Choroid plexus epithelial cell (primary cell): Measurements from ENCODE around the gene FAM168B.
"Not testable (repeated sequence)": the region's sequence is repeated elsewhere in the genome, so short reads cannot be mapped to it uniquely, and the experiment has no call there.

ENCODE experiments used
- DNase-seq: peaks from one replicate; pipeline ENCODE4 v3.0.0-alpha.2; 2010; ENCODE audit warnings: low read depth
- H3K4me3 ChIP-seq: 2 replicates; pipeline ENCODE4 v1.5.1; 2011; ENCODE audit warnings: low read depth, mild to moderate bottlenecking, control low read depth, low read length, moderate library complexity
- TF ChIP-seq, protein P1 (sequence below): conservative IDR thresholded peaks from 2 replicates; pipeline ENCODE4 v1.5.1; 2011; ENCODE audit warnings: low read depth, mild to moderate bottlenecking, control low read depth, inconsistent platforms, low read length, moderate library complexity

The FAM168B gene

DNA sequence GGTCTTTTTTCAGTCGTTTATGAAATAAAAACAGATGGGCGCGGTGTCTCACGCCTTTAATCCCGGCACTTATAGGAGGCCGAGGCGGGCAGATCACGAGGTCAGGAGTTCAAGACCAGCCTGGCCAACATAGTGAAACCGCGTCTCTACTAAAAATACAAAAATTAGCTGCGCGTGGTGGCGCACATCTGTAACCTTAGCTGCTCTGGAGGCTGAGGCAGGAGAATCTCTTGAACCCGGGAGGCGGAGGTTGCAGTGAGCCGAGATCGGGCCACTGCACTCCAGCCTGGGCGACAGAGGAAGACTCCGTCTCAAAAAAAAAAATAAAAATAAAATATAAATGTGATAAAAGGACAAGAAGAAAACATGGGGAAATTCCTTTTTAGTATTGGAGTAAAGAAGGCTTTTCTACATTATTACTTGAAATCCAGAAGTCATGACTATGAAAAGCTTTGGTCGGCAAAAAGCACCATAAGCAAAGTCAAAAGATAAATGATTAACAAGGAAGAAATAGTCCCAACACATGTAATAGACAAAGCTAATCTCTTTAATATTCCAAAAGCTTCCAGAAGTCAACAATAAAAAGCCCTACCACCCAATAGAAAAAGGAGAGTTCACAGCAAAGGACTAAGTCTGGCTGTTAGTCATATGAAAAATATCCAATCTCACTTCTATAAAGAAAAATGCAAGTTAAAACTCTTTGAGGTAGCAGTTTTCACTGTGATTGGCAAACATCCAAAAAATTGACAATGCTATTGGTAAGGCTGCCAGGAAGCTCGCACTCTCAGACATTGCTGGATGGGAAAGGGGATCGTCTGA lies 1.4 kb upstream of the FAM168B start:
- TF ChIP-seq, protein P1, sequence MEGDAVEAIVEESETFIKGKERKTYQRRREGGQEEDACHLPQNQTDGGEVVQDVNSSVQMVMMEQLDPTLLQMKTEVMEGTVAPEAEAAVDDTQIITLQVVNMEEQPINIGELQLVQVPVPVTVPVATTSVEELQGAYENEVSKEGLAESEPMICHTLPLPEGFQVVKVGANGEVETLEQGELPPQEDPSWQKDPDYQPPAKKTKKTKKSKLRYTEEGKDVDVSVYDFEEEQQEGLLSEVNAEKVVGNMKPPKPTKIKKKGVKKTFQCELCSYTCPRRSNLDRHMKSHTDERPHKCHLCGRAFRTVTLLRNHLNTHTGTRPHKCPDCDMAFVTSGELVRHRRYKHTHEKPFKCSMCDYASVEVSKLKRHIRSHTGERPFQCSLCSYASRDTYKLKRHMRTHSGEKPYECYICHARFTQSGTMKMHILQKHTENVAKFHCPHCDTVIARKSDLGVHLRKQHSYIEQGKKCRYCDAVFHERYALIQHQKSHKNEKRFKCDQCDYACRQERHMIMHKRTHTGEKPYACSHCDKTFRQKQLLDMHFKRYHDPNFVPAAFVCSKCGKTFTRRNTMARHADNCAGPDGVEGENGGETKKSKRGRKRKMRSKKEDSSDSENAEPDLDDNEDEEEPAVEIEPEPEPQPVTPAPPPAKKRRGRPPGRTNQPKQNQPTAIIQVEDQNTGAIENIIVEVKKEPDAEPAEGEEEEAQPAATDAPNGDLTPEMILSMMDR: no peak
- no peak overlapping the region for H3K4me3 ChIP-seq
- DNase-seq: peak; percentile 15

DNA sequence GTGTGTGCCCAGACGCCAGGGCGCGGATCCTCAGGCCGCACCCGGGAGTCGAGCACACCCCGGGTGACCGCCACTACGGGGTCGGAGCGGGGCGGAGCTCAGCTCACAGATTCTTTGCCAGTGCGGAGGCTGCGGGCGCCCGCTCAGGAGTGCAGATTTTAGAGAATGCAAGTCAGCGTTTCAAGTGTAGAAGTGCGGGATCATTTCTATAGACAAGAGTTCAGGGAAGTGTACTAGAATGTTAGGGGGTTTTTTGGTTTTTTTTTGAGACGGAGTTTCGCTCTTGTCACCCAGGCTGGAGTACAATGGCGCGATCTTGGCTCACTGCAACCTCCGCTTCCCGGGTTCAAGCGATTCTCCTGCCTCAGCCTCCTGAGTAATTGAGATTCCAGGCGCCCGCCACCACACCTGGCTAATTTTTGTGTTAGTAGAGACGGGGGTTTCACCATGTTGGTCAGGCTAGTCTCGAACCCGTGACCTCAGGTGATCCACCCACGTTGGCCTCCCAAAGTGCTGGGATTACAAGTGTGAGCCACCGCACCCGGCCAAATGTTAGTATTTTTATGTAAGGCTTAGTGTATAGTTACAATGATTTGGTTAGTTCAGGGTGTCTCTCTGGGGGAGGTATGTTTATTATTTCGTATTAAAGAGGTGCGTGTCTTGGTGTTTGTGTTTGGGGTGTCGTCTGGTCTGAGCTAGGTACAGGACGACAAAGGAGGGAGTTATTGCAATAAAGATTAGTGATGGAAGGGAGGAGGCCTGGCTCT lies 619 bp upstream of the FAM168B start:
- TF ChIP-seq, protein P1: no peak
- peak overlapping the region; percentile 85 for H3K4me3 ChIP-seq
- DNase-seq: no peak

DNA sequence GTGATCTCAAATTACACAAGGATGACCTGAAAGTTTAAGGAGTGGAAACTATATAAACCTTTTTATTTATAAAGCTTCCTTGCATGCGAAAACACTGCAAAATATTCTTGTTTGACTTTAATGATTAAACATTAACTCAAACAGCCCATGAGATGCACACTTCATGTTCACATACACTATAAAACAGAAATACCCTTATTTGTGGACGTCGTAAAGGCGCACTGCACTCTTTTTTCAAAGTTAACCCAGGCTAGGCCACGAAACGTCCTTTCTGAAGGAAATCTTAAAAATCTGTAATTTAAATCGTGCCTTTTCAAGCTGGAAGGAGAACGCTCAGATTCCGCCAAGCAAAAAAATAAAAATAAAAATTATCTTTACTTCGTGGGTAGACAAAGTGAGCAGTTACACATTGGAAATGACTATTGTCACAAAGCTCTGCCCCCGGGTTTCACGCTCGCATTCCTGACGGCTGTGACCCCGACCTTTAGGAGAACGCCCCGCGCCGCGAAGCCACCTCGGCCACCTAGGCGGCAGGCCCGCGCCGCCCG lies 728 bp downstream of the FAM168B start:
- peak overlapping the region; percentile 85 for H3K4me3 ChIP-seq
- DNase-seq: no peak
- TF ChIP-seq, protein P1: no peak

DNA sequence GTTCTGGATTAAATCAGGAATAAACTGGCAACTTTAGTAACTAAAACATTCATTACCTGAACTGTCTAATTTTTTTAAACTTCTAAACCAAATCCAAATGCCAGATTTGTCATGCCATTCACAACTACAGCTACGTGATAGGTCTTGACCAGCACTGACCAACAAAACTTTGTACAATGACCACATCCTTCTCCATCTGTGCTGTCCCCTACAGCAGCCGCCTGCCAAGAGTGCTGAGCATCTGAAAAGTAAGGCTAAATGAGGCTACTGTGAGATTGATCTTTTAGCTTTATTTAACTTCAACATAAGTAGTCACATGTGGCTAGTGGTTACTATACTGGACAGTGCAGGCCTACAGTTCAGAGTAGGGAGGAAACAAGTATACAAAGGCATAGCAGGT lies 7.6 kb downstream of the FAM168B start:
- DNase-seq: no peak
- TF ChIP-seq, protein P1: no peak

DNA sequence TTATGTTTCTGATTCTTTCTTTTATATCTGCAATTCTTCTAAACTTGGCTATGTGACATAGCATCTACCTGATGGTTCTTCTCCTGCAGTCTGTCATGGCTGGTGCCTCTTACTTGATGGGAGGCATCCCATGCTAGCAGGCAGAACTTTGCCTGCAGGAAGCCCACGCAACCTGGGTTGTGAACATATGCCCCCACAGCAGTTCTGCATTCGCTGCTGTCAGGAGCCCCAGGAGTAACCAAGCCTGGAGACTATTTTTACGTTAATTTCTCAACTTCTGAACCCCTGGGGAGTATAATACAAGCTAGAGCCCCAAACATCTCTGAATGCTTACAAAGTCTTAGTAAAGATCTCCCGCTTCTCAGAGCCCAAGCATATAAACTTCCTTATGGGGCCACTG lies 12.1 kb downstream of the FAM168B start:
- no peak for DNase-seq
- H3K4me3 ChIP-seq: no peak overlapping the region
- TF ChIP-seq, protein P1: no peak

More for the DNA sequence above, 7.6 kb downstream of the FAM168B start:
- no peak overlapping the region for H3K4me3 ChIP-seq

DNA sequence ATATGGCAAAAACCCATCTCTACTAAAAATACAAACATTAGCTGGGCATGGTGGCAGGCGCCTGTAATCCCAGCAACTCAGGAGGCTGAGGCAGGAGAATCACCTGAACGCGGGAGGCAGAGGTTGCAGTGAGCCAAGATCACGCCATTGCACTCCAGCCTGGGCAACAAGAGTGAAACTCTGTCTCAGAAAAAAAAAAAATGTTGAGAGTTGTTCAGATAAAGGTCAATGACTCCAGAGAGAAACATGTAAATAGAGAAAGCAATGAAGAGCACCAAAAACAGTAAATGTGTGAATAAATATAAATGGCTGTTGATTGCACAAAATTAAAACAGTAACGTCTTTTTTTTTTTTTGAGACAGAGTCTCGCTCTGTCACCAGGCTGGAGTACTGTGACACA lies 13.3 kb downstream of the FAM168B start:
- H3K4me3 ChIP-seq, DNase-seq: not testable (repeated sequence)

DNA sequence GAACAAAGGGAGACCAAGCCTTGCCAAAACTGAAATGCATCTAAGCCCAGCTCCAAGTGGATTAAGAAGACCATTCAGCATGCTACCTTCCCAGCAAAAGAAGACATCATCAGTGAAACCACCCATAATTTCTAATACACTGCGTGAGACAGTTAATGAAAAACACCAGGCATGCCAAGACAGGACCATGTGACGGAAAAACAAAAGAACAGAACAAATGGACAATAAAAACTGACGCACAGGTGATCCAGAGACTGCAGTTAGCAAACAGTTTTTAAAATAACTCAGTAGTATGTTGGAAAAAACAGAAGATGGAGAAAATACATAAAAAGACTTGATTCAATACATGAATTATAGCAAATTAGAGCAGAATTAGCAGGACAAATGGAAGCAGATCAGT lies 15.3 kb downstream of the FAM168B start:
- TF ChIP-seq, protein P1: no peak
- no peak for DNase-seq
- H3K4me3 ChIP-seq: no peak overlapping the region
